Mammary epithelial cell (primary cell): ENCODE data around the gene CCDC158.

Experiments used
- EZH2 ChIP-seq: IDR thresholded peaks from 2 replicates; pipeline ENCODE4 v1.6.1; 2012; ENCODE audit warnings: low read length, inconsistent platforms, borderline replicate concordance
- TF ChIP-seq, protein P1 (sequence below), 2 donors: IDR thresholded peaks in 1 of 2; conservative IDR thresholded peaks in 1 of 2; 2 replicates each; pipeline ENCODE4 v1.5.1; 2011 to 2012; ENCODE audit warnings: inconsistent platforms in 2 of 2, low read length in 2 of 2, mild to moderate bottlenecking in 2 of 2, control low read depth in 1 of 2, low read depth in 1 of 2; ENCODE audit not compliant: insufficient read depth in 1 of 2; ENCODE audit errors: extremely low read depth in 1 of 2

DNA sequence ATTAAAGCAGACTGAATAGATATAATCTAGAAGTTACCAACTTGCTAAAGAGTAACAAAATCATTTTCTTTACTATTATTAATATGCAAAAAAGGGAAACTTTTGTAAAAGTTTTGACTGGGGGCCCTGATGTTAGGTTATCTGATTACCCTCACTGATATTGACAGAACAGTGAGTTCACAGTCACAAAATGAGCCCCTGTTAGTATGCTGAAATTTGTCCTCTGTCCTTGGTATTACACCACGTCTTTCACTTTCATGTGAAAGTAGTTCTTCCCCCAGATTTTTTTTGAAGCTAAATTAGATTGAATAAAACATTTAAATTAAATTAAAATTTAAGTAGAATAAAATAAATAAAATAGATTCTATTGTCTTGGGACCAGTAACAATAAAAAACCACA, 108.5 kb downstream of the CCDC158 start:
- TF ChIP-seq, protein P1, sequence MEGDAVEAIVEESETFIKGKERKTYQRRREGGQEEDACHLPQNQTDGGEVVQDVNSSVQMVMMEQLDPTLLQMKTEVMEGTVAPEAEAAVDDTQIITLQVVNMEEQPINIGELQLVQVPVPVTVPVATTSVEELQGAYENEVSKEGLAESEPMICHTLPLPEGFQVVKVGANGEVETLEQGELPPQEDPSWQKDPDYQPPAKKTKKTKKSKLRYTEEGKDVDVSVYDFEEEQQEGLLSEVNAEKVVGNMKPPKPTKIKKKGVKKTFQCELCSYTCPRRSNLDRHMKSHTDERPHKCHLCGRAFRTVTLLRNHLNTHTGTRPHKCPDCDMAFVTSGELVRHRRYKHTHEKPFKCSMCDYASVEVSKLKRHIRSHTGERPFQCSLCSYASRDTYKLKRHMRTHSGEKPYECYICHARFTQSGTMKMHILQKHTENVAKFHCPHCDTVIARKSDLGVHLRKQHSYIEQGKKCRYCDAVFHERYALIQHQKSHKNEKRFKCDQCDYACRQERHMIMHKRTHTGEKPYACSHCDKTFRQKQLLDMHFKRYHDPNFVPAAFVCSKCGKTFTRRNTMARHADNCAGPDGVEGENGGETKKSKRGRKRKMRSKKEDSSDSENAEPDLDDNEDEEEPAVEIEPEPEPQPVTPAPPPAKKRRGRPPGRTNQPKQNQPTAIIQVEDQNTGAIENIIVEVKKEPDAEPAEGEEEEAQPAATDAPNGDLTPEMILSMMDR (conservative IDR thresholded peaks at IDR 0.05 in 1 of 2, IDR thresholded peaks at IDR 0.05 in 1 of 2; ENCODE audit: extremely low read depth in 1 of 2, insufficient read depth in 1 of 2, low read depth in 1 of 2, low read length in 2 of 2) = no peak
- TF ChIP-seq EZH2 = no peak
